Cardiac fibroblast (primary cell): ENCODE measurements around the gene DRD5.
"Not testable (repeated sequence)": the region's sequence is repeated elsewhere in the genome, so short reads cannot be mapped to it uniquely, and the experiment has no call there.

Source experiments
- DNase-seq, 2 donors: peaks; one replicate each; pipeline versions ENCODE4 v3.0.0 to v3.0.0-alpha.2; 2010; ENCODE audit warnings: low read depth in 2 of 2
- H3K4me3 ChIP-seq, 2 donors: replicated peaks in 1 of 2; 1 replicate in 1 of 2; 2 replicates in 1 of 2; pipeline ENCODE4 v1.5.1; 2011; ENCODE audit warnings: low read depth in 2 of 2, low read length in 2 of 2, mild to moderate bottlenecking in 2 of 2, moderate library complexity in 1 of 2
- CTCF ChIP-seq: IDR thresholded peaks from one replicate; pipeline ENCODE4 v1.5.1; 2011; ENCODE audit warnings: low read depth, mild to moderate bottlenecking, low read length, inconsistent platforms

Gene DRD5

GRCh38 chr4:9764155-9764696, 17.2 kb upstream of the DRD5 start:
- no peak overlapping the region for H3K4me3 ChIP-seq
- TF ChIP-seq CTCF = no peak
- DNase-seq = no peak

- peak; percentile 34 to 45 for DNase-seq
- TF ChIP-seq CTCF = peak; percentile 52
- H3K4me3 ChIP-seq = no peak overlapping the region
Measured at GRCh38 chr4:9765091-9765490, 16.3 kb upstream of the DRD5 start.

- no peak for TF ChIP-seq CTCF
- no peak overlapping the region for H3K4me3 ChIP-seq
- no peak for DNase-seq
Measured at GRCh38 chr4:9769321-9769720, 12.1 kb upstream of the DRD5 start.

GRCh38 chr4:9771034-9771433, 10.4 kb upstream of the DRD5 start:
- no peak for DNase-seq
- no peak for TF ChIP-seq CTCF
- H3K4me3 ChIP-seq = no peak overlapping the region

GRCh38 chr4:9773471-9773870, 8.0 kb upstream of the DRD5 start:
- TF ChIP-seq CTCF = no peak
- H3K4me3 ChIP-seq = no peak overlapping the region
- no peak for DNase-seq

GRCh38 chr4:9782136-9782436, 652 bp downstream of the DRD5 start:
- no peak for TF ChIP-seq CTCF
- no peak for DNase-seq
- no peak overlapping the region for H3K4me3 ChIP-seq

- not testable (repeated sequence) for H3K4me3 ChIP-seq, DNase-seq
Measured at GRCh38 chr4:9785891-9786290, 4.5 kb downstream of the DRD5 start.
